H1 (cell line): ENCODE results near the gene ARMC6. TPM values are rescaled to one million over a fixed set of nuclear protein-coding genes. Genes with fewer than 3 reads are reported as not detected.

Experiments used
- CTCF ChIA-PET: fragments of 300-600 bp; sonication (Branson Sonifier 250); formaldehyde crosslinking; loops from one replicate; lab custom pipeline; 2021; ENCODE audit not compliant: partially characterized antibody; lab: Charles Lee
- POLR2A ChIA-PET: fragments of 300-600 bp; sonication (Branson Sonifier 250); formaldehyde crosslinking; loops from one replicate; lab custom pipeline; 2021; ENCODE audit warnings: inconsistent platforms; ENCODE audit not compliant: partially characterized antibody; lab: Charles Lee
- DNase-seq, 2 experiments: peaks; one replicate each; pipeline versions ENCODE4 v3.0.0 to v3.0.0-alpha.2; 2010 to 2022; ENCODE audit warnings: low spot score in 2 of 2, low read depth in 1 of 2, mixed read lengths in 1 of 2
- FAIRE-seq: peaks from 2 replicates; lab custom pipeline; 2011; peaks lifted over from hg19 to GRCh38; lab: Jason Lieb, UNC
- H2AFZ ChIP-seq: 2 replicates; pipeline ENCODE4 v1.8.1; 2012; ENCODE audit warnings: low read length, inconsistent platforms
- H2AK5ac ChIP-seq: 2 replicates; pipeline ENCODE4 v1.6.1; 2013; ENCODE audit warnings: low read depth, low read length
- H2BK120ac ChIP-seq: replicated peaks from 2 replicates; pipeline ENCODE3; 2013; ENCODE audit warnings: low read depth, low read length, inconsistent platforms
- H2BK12ac ChIP-seq: 2 replicates; pipeline ENCODE4 v1.6.1; 2013; ENCODE audit warnings: low read depth, low read length
- H2BK15ac ChIP-seq: 2 replicates; pipeline ENCODE4 v1.6.1; 2013; ENCODE audit warnings: low read length
- H2BK20ac ChIP-seq: 2 replicates; pipeline ENCODE4 v1.6.1; 2013; ENCODE audit warnings: low read length
- H2BK5ac ChIP-seq: 2 replicates; pipeline ENCODE4 v1.6.1; 2013; ENCODE audit warnings: low read depth, low read length
- H3K14ac ChIP-seq: 2 replicates; pipeline ENCODE4 v1.6.1; 2013; ENCODE audit warnings: inconsistent platforms; ENCODE audit not compliant: insufficient read length
- H3K18ac ChIP-seq: 2 replicates; pipeline ENCODE4 v1.6.1; 2013; ENCODE audit warnings: low read length; ENCODE audit errors: extremely low read depth
- H3K23ac ChIP-seq: 2 replicates; pipeline ENCODE4 v1.6.1; 2013; ENCODE audit warnings: inconsistent platforms; ENCODE audit not compliant: insufficient read length
- H3K23me2 ChIP-seq: 2 replicates; pipeline ENCODE4 v1.6.1; 2013; ENCODE audit warnings: low read depth, low read length
- H3K27ac ChIP-seq: 2 replicates; pipeline ENCODE4 v1.6.1; 2011; ENCODE audit warnings: low read depth, low read length, inconsistent platforms
- H3K27me3 ChIP-seq, 4 experiments: replicated peaks in 1 of 4; 1 replicate in 1 of 4; 2 replicates in 3 of 4; pipeline versions ENCODE4 v1.6.1 to v1.8.1; 2011 to 2013; ENCODE audit warnings: low read length in 3 of 4, mild to moderate bottlenecking in 3 of 4, inconsistent platforms in 2 of 4, mixed read lengths in 2 of 4, moderate library complexity in 1 of 4; ENCODE audit not compliant: control insufficient read depth in 3 of 4, insufficient read depth in 3 of 4; ENCODE audit errors: extremely low read depth in 1 of 4
- H3K36me3 ChIP-seq, 4 experiments: 2 replicates each; pipeline versions ENCODE4 v1.6.1 to v1.8.1; 2011 to 2013; ENCODE audit warnings: mild to moderate bottlenecking in 4 of 4, low read length in 3 of 4, moderate library complexity in 2 of 4, control low read depth in 1 of 4, inconsistent platforms in 1 of 4; ENCODE audit not compliant: insufficient read depth in 4 of 4, control insufficient read depth in 2 of 4
- H3K4ac ChIP-seq: replicated peaks from 2 replicates; pipeline ENCODE3; 2013; ENCODE audit warnings: low read length, low read depth, mixed read lengths, inconsistent platforms; ENCODE audit not compliant: insufficient read length
- H3K4me1 ChIP-seq, 4 experiments: replicated peaks in 1 of 4; 1 replicate in 1 of 4; 2 replicates in 3 of 4; pipeline versions ENCODE4 v1.6.1 to v1.8.1; 2011 to 2013; ENCODE audit warnings: low read length in 3 of 4, inconsistent platforms in 2 of 4, mixed read lengths in 1 of 4; ENCODE audit not compliant: insufficient read depth in 4 of 4, control insufficient read depth in 3 of 4
- H3K4me2 ChIP-seq, 2 experiments: 2 replicates each; pipeline versions ENCODE4 v1.6.1 to v1.8.1; 2011 to 2013; ENCODE audit warnings: low read depth in 2 of 2, low read length in 2 of 2, control low read depth in 1 of 2, inconsistent platforms in 1 of 2, mild to moderate bottlenecking in 1 of 2; ENCODE audit not compliant: insufficient read depth in 1 of 2
- H3K4me3 ChIP-seq, 4 experiments: fragments of 200-600, 300-600 bp in 1 of 4; sonication (generic), shearing (Covaris generic), sonication (Bioruptor Twin) in 1 of 4; 2 replicates each; pipeline versions ENCODE4 v1.5.1 to v1.8.1; 2011 to 2016; ENCODE audit warnings: low read length in 4 of 4, low read depth in 3 of 4, control low read depth in 2 of 4, inconsistent platforms in 2 of 4, mild to moderate bottlenecking in 2 of 4, mixed read lengths in 1 of 4, moderate library complexity in 1 of 4; ENCODE audit not compliant: insufficient read depth in 2 of 4; ENCODE audit errors: extremely low read depth in 1 of 4
- H3K56ac ChIP-seq: replicated peaks from 2 replicates; pipeline ENCODE3; 2013; ENCODE audit warnings: low read depth, mild to moderate bottlenecking, mixed read lengths, low read length, inconsistent platforms; ENCODE audit not compliant: insufficient read length
- H3K79me1 ChIP-seq: 2 replicates; pipeline ENCODE4 v1.6.1; 2013; ENCODE audit warnings: low read depth, low read length, control low read depth
- H3K79me2 ChIP-seq, 2 experiments: 2 replicates each; pipeline versions ENCODE4 v1.6.1 to v1.8.1; 2012 to 2013; ENCODE audit warnings: low read length in 2 of 2, mild to moderate bottlenecking in 2 of 2, inconsistent platforms in 1 of 2; ENCODE audit not compliant: insufficient read depth in 2 of 2, control insufficient read depth in 1 of 2
- H3K9ac ChIP-seq, 4 experiments: replicated peaks in 1 of 4; 1 replicate in 1 of 4; 2 replicates in 3 of 4; pipeline versions ENCODE4 v1.6.1 to v1.8.1; 2011 to 2013; ENCODE audit warnings: low read depth in 3 of 4, low read length in 3 of 4, control low read depth in 2 of 4, mild to moderate bottlenecking in 2 of 4, moderate library complexity in 2 of 4, inconsistent platforms in 1 of 4; ENCODE audit errors: extremely low read depth in 1 of 4
- H3K9me3 ChIP-seq, 2 experiments: 2 replicates each; pipeline versions ENCODE4 v1.6.1 to v1.8.1; 2012 to 2013; ENCODE audit warnings: mild to moderate bottlenecking in 2 of 2, moderate library complexity in 2 of 2, control low read depth in 1 of 2, inconsistent platforms in 1 of 2, low read depth in 1 of 2, low read length in 1 of 2, mixed read lengths in 1 of 2; ENCODE audit not compliant: insufficient read depth in 2 of 2
- H4K20me1 ChIP-seq, 2 experiments: replicated peaks in 1 of 2; 2 replicates each; pipeline versions ENCODE3 to v1.8.1; 2011 to 2013; ENCODE audit warnings: inconsistent platforms in 2 of 2, low read length in 2 of 2, mild to moderate bottlenecking in 1 of 2; ENCODE audit not compliant: insufficient read depth in 2 of 2, control insufficient read depth in 1 of 2
- H4K5ac ChIP-seq: 2 replicates; pipeline ENCODE4 v1.6.1; 2013; ENCODE audit warnings: low read length, low read depth, mixed read lengths, inconsistent platforms; ENCODE audit not compliant: insufficient read length
- H4K8ac ChIP-seq: 2 replicates; pipeline ENCODE4 v1.8.0; 2013; ENCODE audit warnings: mild to moderate bottlenecking, moderate library complexity, low read length, inconsistent platforms; ENCODE audit not compliant: insufficient read depth; ENCODE audit errors: extremely low read depth
- H4K91ac ChIP-seq: replicated peaks from 2 replicates; pipeline ENCODE3; 2013; ENCODE audit warnings: low read length, mixed read lengths, inconsistent platforms; ENCODE audit not compliant: insufficient read length
- ATF2 ChIP-seq: IDR thresholded peaks from 2 replicates; pipeline ENCODE4 v1.6.1; 2012; ENCODE audit warnings: low read length, inconsistent platforms
- CHD2 ChIP-seq: IDR thresholded peaks from 2 replicates; pipeline ENCODE4 v1.6.1; 2012; ENCODE audit warnings: low read length, improper control_type of control experiment
- RFX5 ChIP-seq: IDR thresholded peaks from 2 replicates; pipeline ENCODE4 v1.6.1; 2011; ENCODE audit warnings: low read depth, low read length, improper control_type of control experiment, borderline replicate concordance
- TAF1 ChIP-seq: IDR thresholded peaks from 2 replicates; pipeline ENCODE4 v1.6.1; 2011; ENCODE audit warnings: mild to moderate bottlenecking, low read depth, low read length
- TEAD4 ChIP-seq: IDR thresholded peaks from 2 replicates; pipeline ENCODE4 v1.6.1; 2012; ENCODE audit warnings: low read depth, low read length, inconsistent platforms, mixed read lengths
- WGBS, 2 experiments: shearing (Covaris generic) in 1 of 2; methylation state at CpG; one replicate each; pipeline versions ENCODE4 v1.1.6 to v1.1.7; 2013 to 2015; ENCODE audit warnings: low lambda C conversion rate in 2 of 2, mixed read lengths in 2 of 2, inconsistent platforms in 1 of 2, low coverage in 1 of 2, missing lambda C conversion rate in 1 of 2; ENCODE audit not compliant: insufficient replicate concordance in 2 of 2, insufficient coverage in 1 of 2, insufficient read length in 1 of 2; ENCODE audit errors: extremely low coverage in 1 of 2, missing lambda C conversion rate in 1 of 2; 5-methylcytosine and 5-hydroxymethylcytosine counted together
- polyA plus RNA-seq, 7 experiments: library from polyadenylated mRNA; depleted of rRNA in 3 of 7; stranded (reverse) in 5 of 7; unstranded in 2 of 7; fragments of >200 nt in 5 of 7; fragments of 200-250 nt in 2 of 7; gene quantifications; 1 replicate in 5 of 7; 2 replicates in 1 of 7; 4 replicates in 1 of 7; pipeline versions ENCODE4 v1.2.1 to v1.2.3, GENCODE V29; 2011 to 2013; ENCODE audit warnings: missing spikeins in 2 of 7, mixed read lengths in 2 of 7
- total RNA-seq: library from RNA; stranded (reverse); fragmentation: NEBNext Ultra II Directional; extraction: Animal tissue kit (Norgen Biotek cat#: 25700); gene quantifications from 2 replicates; pipeline ENCODE4 v1.2.1, GENCODE V29; 2021

ARMC6 gene
- total and polyA plus RNA-seq, 2 of the 8 experiments (the other 6 are each of a cell fraction or from before 2014, with no cell fraction given): 67.1 to 68.3 TPM

GRCh38 chr19:18987456-18987855 is 45.9 kb upstream of the ARMC6 start:
- no peaks in the 10 kb centered on the region for H3K79me1 ChIP-seq
- no peak overlapping the region for H2BK120ac ChIP-seq
- no peak for DNase-seq
- no peak overlapping the region for H3K18ac ChIP-seq
- H2BK15ac ChIP-seq: no peak overlapping the region
- H3K4me2 ChIP-seq: no peak overlapping the region
- H2BK12ac ChIP-seq: no peak overlapping the region
- no peak overlapping the region for H3K14ac ChIP-seq
- 70% methylated on average over 4 of the region's 4 CpGs; no CpG with 5 or more reads in 1 of the 2 experiments for WGBS, 2 experiments
- H3K23ac ChIP-seq: no peak overlapping the region
- H4K91ac ChIP-seq: no peak overlapping the region
- H2BK20ac ChIP-seq: no peak overlapping the region
- H2BK5ac ChIP-seq: no peak overlapping the region
- no peak overlapping the region for H3K4me3 ChIP-seq
- FAIRE-seq: no peak
- CTCF ChIA-PET: interaction anchor here (0.6 to 4.1 kb wide), 32 partner anchors 8 to 216 kb away, joined by 3 to 40 read pairs (median 6); partner anchors contain the start of gene CERS1
- H3K9ac ChIP-seq: no peak overlapping the region
- peaks cover 0 to 4% (median 0%) of the 10 kb centered on the region in 4 experiments; a peak in 1 of 8 replicates for H3K36me3 ChIP-seq
- 0 out of 2 replicates have a peak, but pooled peaks cover 1% of the 10 kb centered on the region for H3K23me2 ChIP-seq
- H3K4ac ChIP-seq: no peak overlapping the region
- peaks cover 0 to 5% (median 0%) of the 10 kb centered on the region in 4 experiments; a peak in 1 of 7 replicates for H3K4me1 ChIP-seq
- no peak overlapping the region for H3K56ac ChIP-seq
- H3K9me3 ChIP-seq: no peaks in the 10 kb centered on the region
- POLR2A ChIA-PET: interaction anchor here (0.9 to 2.4 kb wide), 14 partner anchors 15 to 120 kb away, joined by 3 to 10 read pairs (median 4); partner anchors contain the start of genes COPE, DDX49, HOMER3 and SLC25A42
- no peak for TF ChIP-seq CHD2
- TF ChIP-seq TAF1: no peak
- no peak for TF ChIP-seq ATF2
- TF ChIP-seq RFX5: no peak
- TF ChIP-seq TEAD4: no peak
- no peaks in the 10 kb centered on the region for H3K79me2 ChIP-seq
- no peak overlapping the region for H2AFZ ChIP-seq
- H4K5ac ChIP-seq: no peak overlapping the region
- no peak overlapping the region for H3K27ac ChIP-seq
- H2AK5ac ChIP-seq: no peak overlapping the region
- H3K27me3 ChIP-seq: peaks cover 0 to 2% (median 0%) of the 10 kb centered on the region in 4 experiments; a peak in 1 of 7 replicates
- peaks cover 0 to 2% of the 10 kb centered on the region in 2 experiments for H4K20me1 ChIP-seq
- H4K8ac ChIP-seq: no peak overlapping the region
